ENCODE data around the gene ENKUR. TPM values are rescaled to one million over a fixed set of nuclear protein-coding genes. Genes with fewer than 3 reads are reported as not detected.

The ENKUR gene
- total and polyA plus RNA-seq, 10 of the 15 experiments (the other 5 are each of a cell fraction or from before 2014, with no cell fraction given) = 0.01 to 0.19 (median 0.11) TPM; not detected in 6

GRCh38 chr10:24952707-24953645 lies 63.0 kb downstream of the ENKUR start (continued):
- no peak for TF ChIP-seq REST (IDR thresholded peaks at IDR 0.05; ENCODE audit: low read depth, low read length)
- peak; percentile 72 for TF ChIP-seq LARP7 (IDR thresholded peaks at IDR 0.05)
- no peak for TF ChIP-seq MTA2 (IDR thresholded peaks at IDR 0.05; ENCODE audit: low read depth)
- no peak for TF ChIP-seq GABPA (IDR thresholded peaks at IDR 0.05; ENCODE audit: low read depth)
- peak; percentile 51; the same call in 1 of the 2 replicates for TF ChIP-seq NR2F1 (conservative IDR thresholded peaks at IDR 0.05)
- no peak for TF ChIP-seq TBL1XR1 (IDR thresholded peaks at IDR 0.05; ENCODE audit: low read depth, low read length)
- no peak for TF ChIP-seq MYC (IDR thresholded peaks at IDR 0.05; ENCODE audit: insufficient read depth, insufficient read length, insufficient replicate concordance, low read length, severe bottlenecking)
- TF ChIP-seq ZNF217 (IDR thresholded peaks at IDR 0.05) = no peak
- peak in 1 of 2 experiments; percentile 16; a peak in 1 of 3 replicates for TF ChIP-seq EGR1 (IDR thresholded peaks at IDR 0.05; ENCODE audit: borderline replicate concordance in 1 of 2, low read depth in 2 of 2, low read length in 2 of 2)
- no peak for TF ChIP-seq EZH2 (IDR thresholded peaks at IDR 0.05; ENCODE audit: borderline replicate concordance, control insufficient read depth, low read depth, low read length)
- no peak for TF ChIP-seq PAX8 (IDR thresholded peaks at IDR 0.05)
- no peak for TF ChIP-seq CREB1 (IDR thresholded peaks at IDR 0.05; ENCODE audit: low read depth)
- no peak for TF ChIP-seq NFIC (IDR thresholded peaks at IDR 0.05; ENCODE audit: low read depth, low read length)
- no peak for TF ChIP-seq CREM (IDR thresholded peaks at IDR 0.05; ENCODE audit: low read depth)
- TF ChIP-seq BMI1 (IDR thresholded peaks at IDR 0.05; ENCODE audit: borderline replicate concordance) = no peak
- no peak for TF ChIP-seq SIX5 (IDR thresholded peaks at IDR 0.05; ENCODE audit: low read depth, low read length, severe bottlenecking)
- TF ChIP-seq IRF5 (IDR thresholded peaks at IDR 0.05; ENCODE audit: borderline replicate concordance) = no peak
- no peak for TF ChIP-seq NR2C1 (IDR thresholded peaks at IDR 0.05)
- TF ChIP-seq CBX3 (IDR thresholded peaks at IDR 0.05; ENCODE audit: borderline replicate concordance, low read depth) = no peak
- TF ChIP-seq PRDM15 (CRISPR knock-in tag; IDR thresholded peaks at IDR 0.05) = no peak
- TF ChIP-seq KLF5 (IDR thresholded peaks at IDR 0.05; ENCODE audit: partially characterized antibody) = no peak
- no peak for TF ChIP-seq YBX1 (IDR thresholded peaks at IDR 0.05)
